Hepatocyte (in vitro differentiated cells): ENCODE results near the gene BROX. TPM values are rescaled to one million over a fixed set of nuclear protein-coding genes. Genes with fewer than 3 reads are reported as not detected.

Experiments
- DNase-seq: peaks from one replicate; pipeline ENCODE4 v3.0.0-alpha.2; 2016; ENCODE audit warnings: low spot score
- H2AFZ ChIP-seq: fragments of 200-600 bp; sonication (generic); 2 replicates; pipeline ENCODE4 v1.6.0; 2016; ENCODE audit warnings: antibody characterized with exemption, mild to moderate bottlenecking
- H3K27ac ChIP-seq: fragments of 200-600 bp; sonication (generic); 2 replicates; pipeline ENCODE4 v1.5.1; 2016; ENCODE audit warnings: mild to moderate bottlenecking
- H3K27me3 ChIP-seq: fragments of 200-600 bp; sonication (generic); 2 replicates; pipeline ENCODE4 v1.6.1; 2016
- H3K36me3 ChIP-seq: fragments of 200-600 bp; sonication (generic); replicated peaks from 2 replicates; pipeline ENCODE4 v1.5.1; 2016; ENCODE audit warnings: low read depth; ENCODE audit not compliant: insufficient read depth
- H3K4me1 ChIP-seq: fragments of 200-600 bp; sonication (generic); 2 replicates; pipeline ENCODE4 v1.5.1; 2016; ENCODE audit warnings: mild to moderate bottlenecking, moderate library complexity; ENCODE audit not compliant: insufficient read depth
- H3K4me2 ChIP-seq: fragments of 200-600 bp; sonication (generic); 2 replicates; pipeline ENCODE4 v1.6.0; 2016
- H3K4me3 ChIP-seq: fragments of 200-600 bp; sonication (generic); 2 replicates; pipeline ENCODE4 v1.5.1; 2016; ENCODE audit warnings: mild to moderate bottlenecking
- H3K79me2 ChIP-seq: fragments of 200-600 bp; sonication (generic); 2 replicates; pipeline ENCODE4 v1.6.0; 2017; ENCODE audit warnings: mild to moderate bottlenecking
- H3K9me2 ChIP-seq: fragments of 200-600 bp; sonication (generic); replicated peaks from 2 replicates; pipeline ENCODE4 v1.6.0; 2017; ENCODE audit warnings: mild to moderate bottlenecking; ENCODE audit not compliant: insufficient read depth
- H3K9me3 ChIP-seq: fragments of 200-600 bp; sonication (generic); 2 replicates; pipeline ENCODE4 v1.5.1; 2016; ENCODE audit warnings: low read depth, mild to moderate bottlenecking
- H4K20me1 ChIP-seq: fragments of 200-600 bp; sonication (generic); 2 replicates; pipeline ENCODE4 v1.6.0; 2016; ENCODE audit warnings: mild to moderate bottlenecking; ENCODE audit not compliant: insufficient read depth, poor library complexity, severe bottlenecking
- CTCF ChIP-seq: fragments of 200-600 bp; sonication (generic); IDR thresholded peaks from 2 replicates; pipeline ENCODE4 v1.5.1; 2016; ENCODE audit warnings: antibody characterized with exemption, mild to moderate bottlenecking; ENCODE audit not compliant: poor library complexity
- EZH2 ChIP-seq: fragments of 200-600 bp; sonication (generic); IDR thresholded peaks from 2 replicates; pipeline ENCODE4 v1.6.1; 2016; ENCODE audit warnings: antibody characterized with exemption, mild to moderate bottlenecking, borderline replicate concordance
- EZH2phosphoT487 ChIP-seq: fragments of 200-600 bp; sonication (generic); IDR thresholded peaks from one replicate; pipeline ENCODE4 v1.6.1; 2018; ENCODE audit warnings: antibody characterized with exemption, mild to moderate bottlenecking, low read depth, moderate library complexity; ENCODE audit not compliant: unreplicated experiment, severe bottlenecking
- WGBS: methylation state at CpG from one replicate; pipeline ENCODE4 v1.1.6; 2016; ENCODE audit warnings: low lambda C conversion rate; ENCODE audit errors: missing lambda C conversion rate; 5-methylcytosine and 5-hydroxymethylcytosine counted together
- polyA plus RNA-seq: library from polyadenylated mRNA; unstranded; fragments of >200 nt; fragmentation: Nextera tagmentation; extraction: Ambion mirVana; gene quantifications from 2 replicates; pipeline ENCODE4 v1.2.1, GENCODE V29; 2016
- total RNA-seq: library from RNA; depleted of rRNA; stranded (reverse); fragments of >200 nt; gene quantifications from 2 replicates; pipeline ENCODE4 v1.2.3, GENCODE V29; 2014

BROX gene
- total and polyA plus RNA-seq, 2 experiments from 2014 or later, result 19.4 to 53.8 TPM

GRCh38 chr1:222751255-222751654, 38.9 kb downstream of the BROX start:
- H2AFZ ChIP-seq, result no peak overlapping the region

GRCh38 chr1:222754366-222755139, 42.2 kb downstream of the BROX start:
- TF ChIP-seq CTCF (no peak), EZH2phosphoT487 (no peak), EZH2 (no peak)
- H4K20me1 ChIP-seq, result no peaks in the 10 kb centered on the region
- no peaks in the 10 kb centered on the region for H3K4me1 ChIP-seq
- H3K4me3 ChIP-seq, result no peak overlapping the region
- H3K9me2 ChIP-seq, result no peaks in the 10 kb centered on the region
- H3K36me3 ChIP-seq, result no peaks in the 10 kb centered on the region
- H3K4me2 ChIP-seq, result no peak overlapping the region
- WGBS, result 62% methylated on average over 10 of the region's 10 CpGs
- H3K27me3 ChIP-seq, result no peaks in the 10 kb centered on the region
- DNase-seq, result peak; percentile 71
- no peak overlapping the region for H2AFZ ChIP-seq
- H3K9me3 ChIP-seq, result no peaks in the 10 kb centered on the region
- no peaks in the 10 kb centered on the region for H3K79me2 ChIP-seq
- H3K27ac ChIP-seq, result peak overlapping the region; percentile 43

More at GRCh38 chr1:222751255-222751654, 38.9 kb downstream of the BROX start:
- 78% methylated on average over 3 of the region's 3 CpGs for WGBS
- Histone ChIP-seq H3K4me2 (no peak overlapping the region), H3K9me2 (no peaks in the 10 kb centered on the region), H4K20me1 (no peaks in the 10 kb centered on the region), H3K79me2 (no peaks in the 10 kb centered on the region), H3K9me3 (no peaks in the 10 kb centered on the region), H3K36me3 (no peaks in the 10 kb centered on the region), H3K27ac (no peak overlapping the region), H3K27me3 (no peaks in the 10 kb centered on the region), H3K4me3 (no peak overlapping the region), H3K4me1 (no peaks in the 10 kb centered on the region)
- TF ChIP-seq EZH2, result no peak
- no peak for TF ChIP-seq CTCF
- TF ChIP-seq EZH2phosphoT487, result no peak
- no peak for DNase-seq

- TF ChIP-seq EZH2phosphoT487, result no peak
- TF ChIP-seq CTCF, result no peak
- no peaks in the 10 kb centered on the region for H3K36me3 ChIP-seq
These were observed 45.4 kb downstream of the BROX start for GRCh38 chr1:222757646-222758268.

More at GRCh38 chr1:222757646-222758268, 45.4 kb downstream of the BROX start:
- no peaks in the 10 kb centered on the region for H3K4me1 ChIP-seq
- H2AFZ ChIP-seq, result no peak overlapping the region
- H3K4me2 ChIP-seq, result no peak overlapping the region
- DNase-seq, result peak; percentile 38
- H3K4me3 ChIP-seq, result no peak overlapping the region
- no peaks in the 10 kb centered on the region for H4K20me1 ChIP-seq
- H3K79me2 ChIP-seq, result no peaks in the 10 kb centered on the region
- WGBS, result 54% methylated on average over 10 of the region's 10 CpGs
- peak overlapping the region; percentile 72 for H3K27ac ChIP-seq
- H3K9me2 ChIP-seq, result no peaks in the 10 kb centered on the region
- H3K27me3 ChIP-seq, result no peaks in the 10 kb centered on the region
- no peaks in the 10 kb centered on the region for H3K9me3 ChIP-seq
